ENCODE results near the gene PHACTR1. TPM values are rescaled to one million over a fixed set of nuclear protein-coding genes. Genes with fewer than 3 reads are reported as not detected.

The PHACTR1 gene
- total and polyA plus RNA-seq, 2 experiments from 2014 or later: 0.65 to 3.2 TPM

GRCh38 chr6:13282393-13283069 is 566.0 kb downstream of the PHACTR1 start:
- DNase-seq: no peak
- Histone ChIP-seq H3K27me3 (replicated peaks; ENCODE audit: insufficient read depth) (peaks cover 50% of the 10 kb centered on the region), H3K36me3 (ENCODE audit: low read depth) (no peaks in the 10 kb centered on the region), H2AFZ (no peak overlapping the region), H3K4me3 (no peak overlapping the region), H3K27ac (no peak overlapping the region), H3K4me2 (ENCODE audit: unreplicated experiment) (no peak overlapping the region), H3F3A (ENCODE audit: insufficient read depth) (peaks cover 7% of the 10 kb centered on the region; the same call in 1 of the 2 replicates), H3K79me2 (ENCODE audit: insufficient read depth) (no peaks in the 10 kb centered on the region), H3K9ac (no peak overlapping the region), H3K9me2 (ENCODE audit: insufficient read depth) (no peaks in the 10 kb centered on the region), H3K4me1 (ENCODE audit: insufficient read depth) (peaks cover 12% of the 10 kb centered on the region), H4K20me1 (ENCODE audit: insufficient read depth) (no peaks in the 10 kb centered on the region), H3K9me3 (ENCODE audit: low read depth) (no peaks in the 10 kb centered on the region)
- 94 to 97% methylated on average over 8 of the region's 8 CpGs for WGBS, 2 experiments (ENCODE audit: low coverage in 1 of 2, low lambda C conversion rate in 2 of 2, missing lambda C conversion rate in 2 of 2)
- in situ Hi-C loops (cut with MboI): no loop called here
- TF ChIP-seq EZH2phosphoT487 (IDR thresholded peaks at IDR 0.05; ENCODE audit: insufficient read depth, low read depth) (no peak), EZH2 (IDR thresholded peaks at IDR 0.05; ENCODE audit: insufficient read depth, poor library complexity, severe bottlenecking) (no peak)

- no peak for TF ChIP-seq EZH2phosphoT487 (IDR thresholded peaks at IDR 0.05; ENCODE audit: insufficient read depth, low read depth)
- no peak for TF ChIP-seq EZH2 (IDR thresholded peaks at IDR 0.05; ENCODE audit: insufficient read depth, poor library complexity, severe bottlenecking)
These were observed 566.8 kb downstream of the PHACTR1 start for GRCh38 chr6:13283331-13283730.

GRCh38 chr6:13284646-13285045 is 568.1 kb downstream of the PHACTR1 start:
- Histone ChIP-seq H2AFZ (no peak overlapping the region), H3K79me2 (ENCODE audit: insufficient read depth) (no peaks in the 10 kb centered on the region), H3K36me3 (ENCODE audit: low read depth) (no peaks in the 10 kb centered on the region), H3F3A (ENCODE audit: insufficient read depth) (peaks cover 1% of the 10 kb centered on the region; the same call in 1 of the 2 replicates), H3K4me2 (ENCODE audit: unreplicated experiment) (no peak overlapping the region), H3K9ac (no peak overlapping the region), H3K27me3 (replicated peaks; ENCODE audit: insufficient read depth) (peaks cover 44% of the 10 kb centered on the region), H3K27ac (no peak overlapping the region), H3K9me2 (ENCODE audit: insufficient read depth) (no peaks in the 10 kb centered on the region), H3K4me3 (no peak overlapping the region), H3K9me3 (ENCODE audit: low read depth) (no peaks in the 10 kb centered on the region), H4K20me1 (ENCODE audit: insufficient read depth) (no peaks in the 10 kb centered on the region), H3K4me1 (ENCODE audit: insufficient read depth) (peaks cover 3% of the 10 kb centered on the region; the same call in 1 of the 2 replicates)
- no peak for TF ChIP-seq EZH2phosphoT487 (IDR thresholded peaks at IDR 0.05; ENCODE audit: insufficient read depth, low read depth)
- no peak for TF ChIP-seq EZH2 (IDR thresholded peaks at IDR 0.05; ENCODE audit: insufficient read depth, poor library complexity, severe bottlenecking)
- in situ Hi-C loops (cut with MboI): no loop called here
- no peak for DNase-seq
- WGBS, 2 experiments (ENCODE audit: low coverage in 1 of 2, low lambda C conversion rate in 2 of 2, missing lambda C conversion rate in 2 of 2): 97 to 98% methylated on average over 6 of the region's 6 CpGs

More at GRCh38 chr6:13283331-13283730, 566.8 kb downstream of the PHACTR1 start:
- H2AFZ ChIP-seq: no peak overlapping the region
- peaks cover 7% of the 10 kb centered on the region; the same call in 1 of the 2 replicates for H3F3A ChIP-seq (ENCODE audit: insufficient read depth)
- no peaks in the 10 kb centered on the region for H4K20me1 ChIP-seq (ENCODE audit: insufficient read depth)
- H3K27me3 ChIP-seq (replicated peaks; ENCODE audit: insufficient read depth): peaks cover 44% of the 10 kb centered on the region
- no peak overlapping the region for H3K27ac ChIP-seq
- in situ Hi-C loops (cut with MboI): no loop called here
- H3K4me1 ChIP-seq (ENCODE audit: insufficient read depth): peaks cover 12% of the 10 kb centered on the region
- no peak overlapping the region for H3K4me3 ChIP-seq
- H3K79me2 ChIP-seq (ENCODE audit: insufficient read depth): no peaks in the 10 kb centered on the region
- no peaks in the 10 kb centered on the region for H3K9me3 ChIP-seq (ENCODE audit: low read depth)
- H3K4me2 ChIP-seq (ENCODE audit: unreplicated experiment): no peak overlapping the region
- no peak for DNase-seq
- 96 to 97% methylated on average over 14 of the region's 14 CpGs for WGBS, 2 experiments (ENCODE audit: low coverage in 1 of 2, low lambda C conversion rate in 2 of 2, missing lambda C conversion rate in 2 of 2)
- no peak overlapping the region for H3K9ac ChIP-seq
- no peaks in the 10 kb centered on the region for H3K36me3 ChIP-seq (ENCODE audit: low read depth)
- H3K9me2 ChIP-seq (ENCODE audit: insufficient read depth): no peaks in the 10 kb centered on the region

GRCh38 chr6:13285705-13286104 is 569.1 kb downstream of the PHACTR1 start:
- TF ChIP-seq EZH2phosphoT487 (IDR thresholded peaks at IDR 0.05; ENCODE audit: insufficient read depth, low read depth) (no peak), EZH2 (IDR thresholded peaks at IDR 0.05; ENCODE audit: insufficient read depth, poor library complexity, severe bottlenecking) (no peak)
- no peaks in the 10 kb centered on the region for H3K4me1 ChIP-seq (ENCODE audit: insufficient read depth)
- in situ Hi-C loops (cut with MboI): no loop called here
- DNase-seq: no peak
- H3K4me3 ChIP-seq: no peak overlapping the region
- H3K27ac ChIP-seq: no peak overlapping the region
- H3F3A ChIP-seq (ENCODE audit: insufficient read depth): no peaks in the 10 kb centered on the region
- H2AFZ ChIP-seq: no peak overlapping the region
- no peaks in the 10 kb centered on the region for H3K36me3 ChIP-seq (ENCODE audit: low read depth)
- no peaks in the 10 kb centered on the region for H3K9me2 ChIP-seq (ENCODE audit: insufficient read depth)
- H4K20me1 ChIP-seq (ENCODE audit: insufficient read depth): no peaks in the 10 kb centered on the region
- H3K9ac ChIP-seq: no peak overlapping the region
- no peaks in the 10 kb centered on the region for H3K9me3 ChIP-seq (ENCODE audit: low read depth)
- H3K27me3 ChIP-seq (replicated peaks; ENCODE audit: insufficient read depth): peaks cover 34% of the 10 kb centered on the region
- H3K79me2 ChIP-seq (ENCODE audit: insufficient read depth): no peaks in the 10 kb centered on the region
- WGBS, 2 experiments (ENCODE audit: low coverage in 1 of 2, low lambda C conversion rate in 2 of 2, missing lambda C conversion rate in 2 of 2): 96 to 100% methylated on average over 2 of the region's 2 CpGs
- H3K4me2 ChIP-seq (ENCODE audit: unreplicated experiment): no peak overlapping the region

Data from GM23248 (cell line).